ENCODE measurements around the gene C2CD3.
"Not testable (repeated sequence)": the region's sequence is repeated elsewhere in the genome, so short reads cannot be mapped to it uniquely, and the experiment has no call there.

C2CD3 gene

DNA sequence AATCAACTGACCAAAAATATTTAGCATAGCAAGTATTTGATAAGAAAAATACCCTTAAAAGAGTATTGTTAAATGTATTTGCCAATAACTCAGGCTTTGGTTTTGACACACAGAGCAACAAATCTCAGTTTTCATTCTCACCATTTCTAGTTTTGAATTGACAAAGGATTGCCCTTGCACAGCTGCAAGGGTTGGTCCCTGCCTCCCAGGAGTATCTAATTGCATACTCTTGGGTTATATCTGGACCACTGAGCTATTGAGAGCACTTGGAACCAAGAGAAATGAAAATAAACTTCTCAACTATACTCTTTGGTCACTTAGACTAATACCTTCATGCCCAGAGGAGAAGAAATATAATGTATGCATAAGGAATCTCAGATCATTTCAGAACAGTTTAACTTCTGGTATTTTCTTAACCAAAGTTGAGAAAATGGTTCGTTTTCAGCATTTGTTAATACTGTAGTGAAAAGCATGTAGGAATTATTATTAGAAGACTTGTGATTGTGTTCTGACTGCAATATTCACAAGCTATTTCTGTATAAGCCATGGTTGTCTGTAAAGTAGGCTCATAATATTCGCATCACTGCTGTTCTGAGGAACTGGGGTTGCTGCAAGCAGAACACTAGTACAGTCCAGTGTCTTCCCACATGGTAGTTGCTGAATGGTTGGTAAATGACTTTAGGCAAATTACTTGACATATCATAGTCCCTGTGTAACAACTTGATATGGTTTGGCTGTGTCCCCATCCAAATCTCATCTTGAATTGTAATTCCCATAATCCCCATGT lies 7.9 kb downstream of the C2CD3 start:
- FAIRE-seq (no peak), DNase-seq (ENCODE audit: extremely low spot score, insufficient read length, low read depth) (no peak)

DNA sequence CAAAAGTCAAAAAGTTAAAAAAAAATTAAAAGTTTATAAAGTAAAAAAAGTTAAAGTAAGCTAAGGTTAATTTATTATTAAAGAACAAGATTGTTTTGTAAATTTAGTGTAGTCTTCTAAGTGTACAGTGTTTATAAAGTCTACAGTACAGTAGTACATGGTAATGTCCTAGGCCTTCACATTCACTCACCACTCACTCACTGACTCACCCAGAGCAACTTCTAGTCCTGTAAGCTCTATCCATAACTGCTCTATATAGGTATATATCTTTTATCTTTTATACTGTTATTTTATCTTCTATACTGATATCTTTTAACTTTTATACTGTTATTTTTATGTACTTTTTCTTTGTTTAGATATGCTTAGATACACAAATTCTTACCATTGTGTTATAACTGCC lies 11.2 kb downstream of the C2CD3 start:
- FAIRE-seq (no peak), DNase-seq (ENCODE audit: extremely low spot score, insufficient read length, low read depth) (no peak)

DNA sequence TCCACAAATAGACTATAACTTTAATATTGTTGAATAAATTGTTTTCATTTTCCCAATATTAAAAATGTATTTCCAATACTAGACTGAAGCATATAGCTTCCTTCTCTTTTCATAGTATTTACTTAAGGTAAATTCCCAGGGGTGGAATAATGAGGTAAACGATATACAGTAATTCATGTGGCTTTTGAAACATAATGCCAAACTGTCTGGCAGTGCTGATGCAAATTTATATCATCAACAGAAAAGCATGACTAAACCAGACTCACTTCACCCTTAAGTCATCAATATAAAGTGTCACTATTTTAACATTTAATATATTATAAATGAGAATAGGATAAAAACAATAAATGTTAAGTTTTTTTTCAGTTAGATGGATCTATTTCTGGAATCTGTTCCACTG lies 13.6 kb downstream of the C2CD3 start:
- DNase-seq (ENCODE audit: extremely low spot score, insufficient read length, low read depth) (no peak), FAIRE-seq (no peak)

DNA sequence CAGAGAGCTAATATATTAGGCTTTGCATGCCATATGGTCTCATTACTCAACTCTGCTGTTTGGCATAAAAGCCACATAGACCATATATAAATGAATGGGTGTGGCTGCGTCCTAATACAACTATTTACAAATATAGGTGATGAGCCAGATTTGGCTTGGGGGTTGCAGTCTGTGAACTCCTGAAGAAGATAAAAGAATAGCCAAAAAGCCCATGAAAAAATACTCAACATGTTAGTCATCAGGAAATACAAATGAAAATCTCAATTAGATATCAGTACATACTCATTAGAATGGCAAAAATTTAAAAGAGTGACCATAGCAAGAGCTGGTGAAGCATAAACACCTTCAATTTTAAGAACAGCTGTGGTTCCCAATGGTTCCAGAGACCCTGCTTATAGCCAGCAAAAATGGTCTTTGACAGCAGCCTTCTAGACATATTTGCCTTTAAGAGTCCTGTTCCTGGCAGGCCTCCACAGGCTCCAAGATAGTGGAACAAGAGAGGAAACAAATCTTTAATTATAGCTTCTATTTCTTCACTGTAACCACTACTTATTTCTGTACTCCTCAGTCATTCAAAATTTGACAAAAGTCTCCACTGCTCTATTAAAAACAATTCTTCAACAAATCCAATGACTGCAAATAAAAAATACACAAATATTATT lies 16.1 kb downstream of the C2CD3 start:
- no peak for DNase-seq (ENCODE audit: extremely low spot score, insufficient read length, low read depth)
- no peak for FAIRE-seq

DNA sequence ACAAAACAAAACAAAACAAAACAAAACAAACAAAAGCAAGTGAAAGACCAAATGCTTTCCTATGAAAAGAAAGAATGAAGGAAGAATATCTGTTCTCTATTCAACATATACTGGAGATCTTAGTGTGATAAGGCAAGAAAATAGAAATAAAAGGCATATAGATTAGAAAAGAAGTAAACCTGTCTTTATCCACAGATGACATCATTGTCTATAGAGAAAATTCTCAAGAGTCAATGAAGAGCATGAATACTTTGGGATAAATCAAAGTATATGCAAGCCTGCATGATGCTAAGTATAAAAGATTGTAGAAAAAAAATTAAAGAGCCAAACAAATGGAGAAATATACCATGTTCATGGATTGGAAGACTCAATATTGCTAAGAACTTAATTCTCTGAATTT lies 17.6 kb downstream of the C2CD3 start:
- no peak for FAIRE-seq
- DNase-seq (ENCODE audit: extremely low spot score, insufficient read length, low read depth) = no peak

DNA sequence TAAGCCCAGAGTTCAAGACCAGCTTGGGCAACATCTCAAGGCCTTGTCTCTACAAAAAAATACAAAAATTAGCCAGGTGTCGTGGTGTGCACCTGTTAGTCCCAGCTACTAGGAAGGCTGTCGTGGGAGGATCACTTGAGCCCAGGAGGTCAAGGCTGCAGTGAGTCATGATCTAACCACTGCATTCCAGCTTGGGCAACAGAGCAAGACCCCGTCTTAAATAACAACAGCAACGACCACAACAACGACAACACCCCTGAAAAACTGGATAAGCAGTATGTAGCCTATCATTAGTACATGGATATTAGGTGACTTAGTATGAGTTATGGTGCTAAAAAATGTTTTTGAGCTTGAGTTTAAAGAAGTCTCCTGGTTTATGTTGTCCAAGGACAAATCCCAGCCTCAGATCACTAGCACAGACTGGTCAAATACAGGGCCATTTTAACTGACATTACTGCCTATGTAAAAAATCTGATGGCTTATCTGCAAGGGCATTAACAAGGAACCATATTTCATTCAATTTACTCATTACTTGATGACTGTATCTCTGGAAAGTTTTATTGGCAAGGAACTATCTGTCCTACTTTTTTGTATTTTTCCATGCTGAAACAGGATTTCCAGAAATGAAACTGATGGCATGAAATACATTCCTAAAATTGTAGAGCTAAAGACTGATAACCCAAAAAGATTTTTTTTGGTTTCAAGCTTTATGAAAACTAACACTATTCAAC lies 23.4 kb downstream of the C2CD3 start:
- DNase-seq (ENCODE audit: extremely low spot score, insufficient read length, low read depth) = no peak
- FAIRE-seq = no peak

DNA sequence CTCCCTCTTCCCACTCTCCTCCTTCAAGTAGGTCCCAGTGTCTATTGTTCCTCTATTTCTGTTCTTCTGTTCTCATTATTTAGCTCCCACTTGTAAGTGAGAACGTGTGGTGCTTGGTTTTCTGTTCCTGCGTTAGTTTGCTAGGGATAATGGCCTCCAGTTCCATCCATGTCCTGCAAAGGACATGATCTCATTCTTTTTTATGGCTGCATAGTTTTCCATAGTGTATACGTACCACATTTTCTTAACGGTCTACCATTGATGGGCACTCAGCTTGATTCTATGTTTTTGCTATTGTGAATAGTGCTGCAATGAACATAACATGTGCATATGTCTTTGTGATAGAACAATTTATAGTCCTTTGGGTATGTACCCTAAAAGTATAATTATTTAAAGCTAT lies 26.2 kb downstream of the C2CD3 start:
- no peak for FAIRE-seq
- no peak for DNase-seq (ENCODE audit: extremely low spot score, insufficient read length, low read depth)

DNA sequence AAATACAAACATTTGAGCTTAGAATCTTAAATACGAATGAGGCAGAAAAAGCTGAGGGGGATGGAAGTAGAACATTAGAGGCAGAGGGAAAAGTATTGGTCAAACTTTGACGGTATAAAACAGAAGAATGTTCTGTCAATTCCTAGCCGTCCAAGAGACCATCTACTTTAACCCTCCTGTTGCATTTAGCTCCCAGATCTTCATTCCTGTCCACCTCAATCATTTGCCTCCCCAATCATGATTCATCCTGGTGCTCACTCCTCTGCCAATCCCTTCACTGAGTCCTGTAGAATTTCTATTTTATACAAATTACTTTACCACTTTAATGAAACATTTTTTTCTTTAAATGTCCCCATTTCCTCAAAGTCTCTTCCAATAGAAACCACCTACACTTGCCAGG lies 28.2 kb downstream of the C2CD3 start:
- no peak for DNase-seq (ENCODE audit: extremely low spot score, insufficient read length, low read depth)
- no peak for FAIRE-seq

DNA sequence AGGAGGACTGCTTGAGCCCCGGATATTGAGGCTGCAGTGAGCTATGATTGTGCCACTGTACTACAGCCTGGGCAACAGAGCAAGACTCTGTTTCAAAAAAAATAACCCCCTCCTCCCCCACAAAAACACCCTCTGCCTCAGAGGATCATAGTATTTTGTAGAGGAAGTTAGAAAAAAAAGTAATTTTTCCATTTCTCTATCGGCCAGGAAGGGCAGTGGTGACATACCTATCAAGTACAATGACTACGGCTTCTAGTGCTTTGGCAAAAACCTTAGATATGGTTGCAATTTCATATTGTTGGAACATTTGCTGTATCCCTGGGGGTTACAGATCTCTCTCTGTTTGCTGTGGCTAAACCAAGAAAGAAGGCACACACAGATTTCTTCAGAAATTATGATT lies 28.9 kb downstream of the C2CD3 start:
- no peak for FAIRE-seq

DNA sequence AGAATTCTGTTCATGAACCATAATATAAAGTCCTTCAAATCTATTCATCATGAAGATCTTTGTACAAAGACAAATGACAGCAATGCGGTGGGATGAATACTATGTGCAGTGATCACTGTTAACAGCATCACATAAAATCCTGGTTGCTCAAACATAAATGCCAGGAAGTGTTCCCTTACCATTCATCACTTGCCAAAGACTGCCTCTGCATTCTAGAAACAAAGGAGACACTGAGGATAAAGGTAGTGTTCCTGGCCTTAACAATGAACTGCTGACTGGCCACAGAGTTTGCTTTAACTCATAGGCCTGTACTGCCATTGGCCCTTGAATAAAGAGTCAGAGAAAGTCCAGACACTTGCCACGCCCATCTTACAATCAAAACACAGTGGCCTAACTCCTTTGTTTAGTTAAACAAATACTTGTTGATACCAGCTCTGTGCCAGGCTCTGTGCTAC lies 29.5 kb downstream of the C2CD3 start:
- no peak for FAIRE-seq
- DNase-seq (ENCODE audit: extremely low spot score, insufficient read length, low read depth) = no peak

More for the DNA sequence above, 28.9 kb downstream of the C2CD3 start:
- DNase-seq (ENCODE audit: extremely low spot score, insufficient read length, low read depth) = no peak

DNA sequence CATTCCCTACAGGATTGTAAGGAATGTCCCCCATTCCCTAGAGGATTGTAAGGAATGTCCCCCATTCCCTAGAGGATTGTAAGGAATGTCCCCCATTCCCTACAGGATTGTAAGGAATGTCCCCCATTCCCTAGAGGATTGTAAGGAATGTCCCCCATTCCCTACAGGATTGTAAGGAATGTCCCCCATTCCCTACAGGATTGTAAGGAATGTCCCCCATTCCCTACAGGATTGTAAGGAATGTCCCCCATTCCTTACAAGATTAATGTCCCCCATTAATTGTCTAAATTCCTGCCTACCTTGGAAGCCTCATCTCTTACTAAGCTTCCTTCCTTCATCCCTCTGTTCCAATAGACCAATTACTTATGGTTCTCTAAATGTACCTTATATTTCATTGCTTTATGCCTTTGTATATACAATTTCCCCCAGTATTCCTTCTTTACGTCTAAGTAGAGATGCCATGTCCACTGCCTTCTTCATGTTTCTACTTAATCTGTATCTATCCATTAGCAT lies 30.8 kb downstream of the C2CD3 start:
- FAIRE-seq; DNase-seq (ENCODE audit: extremely low spot score, insufficient read length, low read depth): not testable (repeated sequence)

DNA sequence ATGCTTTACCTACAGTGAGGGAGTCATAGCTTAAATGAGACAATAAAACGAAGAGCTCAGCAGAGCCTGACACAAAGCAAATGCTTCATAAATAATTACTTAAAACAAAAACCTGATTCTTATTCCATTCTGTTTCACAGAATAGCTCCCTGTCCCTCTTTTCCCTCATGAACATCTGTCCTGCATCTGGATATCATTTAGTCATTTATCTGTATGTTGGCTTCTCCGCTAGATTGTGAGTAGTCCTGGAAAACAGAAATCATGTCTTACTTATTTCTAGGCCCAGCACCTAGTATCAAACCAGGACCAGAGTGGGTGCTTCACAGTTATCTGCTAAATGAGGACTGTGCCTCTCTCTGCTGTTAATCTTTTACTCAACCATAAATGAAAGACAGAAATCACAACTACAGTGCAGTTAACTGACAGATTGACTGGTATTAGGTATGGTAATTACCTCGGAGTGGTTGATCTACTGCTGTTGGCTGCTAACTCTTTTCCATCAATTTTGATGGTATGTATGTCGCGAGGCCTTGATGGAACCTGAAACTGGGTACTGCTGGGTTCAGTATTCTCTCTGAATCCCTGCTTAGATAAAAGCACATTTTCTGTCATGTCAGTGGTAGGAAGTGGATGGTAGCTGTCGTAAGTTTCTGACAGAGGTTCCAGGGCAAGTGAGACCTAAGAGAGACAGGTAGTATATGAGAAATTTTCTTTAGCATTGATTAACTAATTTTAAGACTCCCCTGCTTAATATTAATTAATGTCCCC lies 31.5 kb downstream of the C2CD3 start:
- FAIRE-seq (no peak), DNase-seq (ENCODE audit: extremely low spot score, insufficient read length, low read depth) (no peak)

DNA sequence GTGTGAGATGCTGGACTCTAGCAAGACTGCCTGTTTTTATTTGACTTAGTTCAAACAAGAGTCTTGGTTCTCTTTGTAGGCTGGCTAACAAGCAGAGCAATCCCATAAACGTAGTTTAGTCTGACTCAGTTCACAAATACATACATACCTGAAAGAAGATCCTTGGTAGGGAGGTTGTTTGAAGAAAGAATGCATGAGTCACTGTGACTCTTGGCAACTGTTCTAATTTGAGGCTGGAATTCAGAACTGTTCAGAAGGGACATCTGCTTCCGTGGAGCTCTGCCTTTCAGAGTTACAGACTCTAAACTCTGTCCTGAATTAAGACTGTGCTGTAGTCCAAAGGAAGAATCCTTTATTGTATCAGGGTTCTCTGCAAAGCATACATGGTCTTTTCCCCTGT lies 32.2 kb downstream of the C2CD3 start:
- no peak for FAIRE-seq
- DNase-seq (ENCODE audit: extremely low spot score, insufficient read length, low read depth) = no peak

DNA sequence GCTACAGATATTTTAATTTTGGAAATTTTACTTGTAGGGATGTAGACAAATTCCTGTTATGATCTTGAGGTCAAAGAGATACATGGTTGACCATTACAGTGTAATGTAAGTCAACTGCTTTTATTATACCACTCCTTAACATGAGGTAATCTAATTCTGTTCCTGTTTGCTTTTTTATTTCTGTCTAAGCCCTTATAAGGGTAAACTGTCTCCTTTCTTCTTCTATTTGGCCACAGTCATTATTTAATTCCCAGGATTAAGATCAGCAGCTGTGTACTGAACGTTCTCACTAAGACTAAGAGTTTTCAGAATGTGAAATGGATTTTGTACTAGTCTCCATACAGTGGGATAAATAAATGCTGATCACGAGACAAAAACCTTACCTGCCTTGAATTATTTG lies 32.8 kb downstream of the C2CD3 start:
- DNase-seq (ENCODE audit: extremely low spot score, insufficient read length, low read depth) (no peak), FAIRE-seq (no peak)

DNA sequence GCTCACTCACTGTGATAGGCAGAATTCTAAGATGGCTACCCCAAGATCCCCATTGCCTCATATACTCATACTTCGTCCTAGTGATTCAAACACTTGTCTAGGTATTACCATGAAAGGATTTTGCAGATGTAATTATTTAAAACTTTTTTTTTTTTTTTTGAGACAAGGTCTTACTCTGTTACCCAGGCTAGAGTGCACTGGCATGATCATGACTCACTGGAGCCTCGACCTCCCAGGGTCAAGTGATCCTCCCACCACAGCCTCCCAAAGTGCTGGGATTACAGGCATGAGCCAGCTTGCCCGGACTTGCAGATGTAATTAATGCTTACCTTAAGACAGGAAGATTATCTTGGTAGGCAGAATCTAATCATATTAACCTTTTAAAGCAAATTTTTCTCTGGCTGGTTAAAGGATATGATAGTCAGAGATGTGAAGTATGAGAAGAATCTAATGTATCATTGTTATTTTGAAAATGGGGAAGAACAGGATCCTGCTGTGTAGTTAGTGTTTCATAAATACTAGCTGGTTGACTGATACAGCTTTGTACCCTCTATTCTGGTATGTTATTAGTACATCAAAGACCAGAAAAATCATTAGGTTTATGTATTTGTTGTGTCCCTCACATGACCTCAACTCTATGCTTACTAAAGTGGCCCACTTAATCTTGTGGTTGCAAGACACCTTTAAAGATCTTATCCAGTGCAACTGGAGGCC lies 35.5 kb downstream of the C2CD3 start:
- FAIRE-seq (no peak), DNase-seq (ENCODE audit: extremely low spot score, insufficient read length, low read depth) (no peak)

DNA sequence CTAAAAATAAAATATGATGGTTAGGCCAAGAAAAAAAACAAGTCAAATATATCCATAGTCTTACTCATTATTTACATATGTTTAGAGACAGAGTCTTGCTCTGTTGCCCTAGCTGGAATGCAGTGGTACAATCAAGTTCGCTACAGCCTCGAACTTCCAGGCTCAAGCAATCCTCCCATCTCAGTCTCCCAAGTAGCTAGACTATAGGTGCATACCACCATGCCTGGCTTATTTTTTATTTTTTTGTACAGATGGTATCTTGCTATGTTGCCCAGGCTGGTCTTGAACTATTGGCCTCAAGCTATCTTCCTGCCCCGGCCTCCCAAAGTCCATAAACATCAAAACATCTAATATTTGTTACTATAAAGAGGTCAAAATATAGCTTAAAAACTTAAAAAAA lies 36.1 kb downstream of the C2CD3 start:
- DNase-seq (ENCODE audit: extremely low spot score, insufficient read length, low read depth) = no peak
- FAIRE-seq = no peak

DNA sequence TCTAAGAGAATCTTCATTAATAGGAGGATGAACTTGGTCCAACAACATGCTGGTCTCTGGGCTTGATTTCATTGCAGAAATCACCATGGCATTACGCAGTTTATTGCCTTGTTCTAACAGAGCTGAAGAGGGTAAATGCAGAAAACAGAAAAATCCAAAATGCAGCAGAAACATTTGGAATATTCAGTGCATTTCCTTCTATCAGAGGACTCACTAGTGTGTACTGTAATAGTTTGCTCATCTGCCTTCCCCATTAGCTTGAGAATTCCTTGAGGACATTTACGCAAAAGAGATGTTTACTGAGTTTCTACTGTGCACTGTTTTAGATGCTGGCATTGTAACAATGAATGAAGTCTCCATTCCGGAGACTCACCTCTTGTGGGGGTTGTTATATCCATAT lies 37.4 kb downstream of the C2CD3 start:
- DNase-seq (ENCODE audit: extremely low spot score, insufficient read length, low read depth) = no peak
- FAIRE-seq = no peak

DNA sequence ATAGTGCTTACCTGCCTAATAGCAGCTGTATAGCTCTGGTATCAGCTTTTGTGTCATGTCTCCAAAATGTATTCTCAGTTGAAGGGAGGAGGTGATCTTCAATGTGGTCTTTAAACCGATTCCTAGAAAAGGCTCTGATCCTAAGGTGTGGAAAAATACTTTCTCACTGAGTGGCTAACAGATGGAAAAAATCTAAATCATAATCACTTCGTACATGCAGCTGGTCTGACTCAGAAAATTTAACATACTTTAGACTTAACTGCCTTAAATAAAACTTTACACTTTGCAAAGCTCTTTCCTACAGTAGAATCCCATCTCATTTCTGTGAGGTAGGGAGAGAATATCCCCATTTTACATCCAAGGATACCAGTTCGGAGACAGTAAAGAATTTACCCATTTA lies 38.0 kb downstream of the C2CD3 start:
- no peak for DNase-seq (ENCODE audit: extremely low spot score, insufficient read length, low read depth)
- FAIRE-seq = no peak

DNA sequence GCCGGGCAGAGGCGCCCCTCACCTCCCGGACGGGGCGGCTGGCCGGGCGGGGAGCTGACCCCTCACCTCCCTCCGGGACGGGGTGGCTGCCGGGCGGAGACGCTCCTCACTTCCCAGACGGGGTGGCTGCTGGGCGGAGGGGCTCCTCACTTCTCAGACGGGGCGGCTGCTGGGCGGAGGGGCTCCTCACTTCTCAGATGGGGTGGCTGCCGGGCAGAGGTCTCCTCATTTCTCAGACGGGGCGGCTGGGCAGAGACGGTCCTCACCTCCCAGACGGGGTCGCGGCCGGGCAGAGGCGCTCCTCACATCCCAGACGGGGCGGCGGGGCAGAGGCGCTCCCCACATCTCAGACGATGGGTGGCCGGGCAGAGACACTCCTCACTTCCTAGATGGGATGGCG lies 41.7 kb downstream of the C2CD3 start:
- not testable (repeated sequence) for FAIRE-seq; DNase-seq (ENCODE audit: extremely low spot score, insufficient read length, low read depth)

Measured in GM18507 (cell line).